ENCODE results near the gene GPR82. TPM values are rescaled to one million over a fixed set of nuclear protein-coding genes. Genes with fewer than 3 reads are reported as not detected.

GPR82 gene
- total and polyA plus RNA-seq, 7 donors = under 0.01 to 2.1 (median 0.49) TPM; not detected in 1

DNA sequence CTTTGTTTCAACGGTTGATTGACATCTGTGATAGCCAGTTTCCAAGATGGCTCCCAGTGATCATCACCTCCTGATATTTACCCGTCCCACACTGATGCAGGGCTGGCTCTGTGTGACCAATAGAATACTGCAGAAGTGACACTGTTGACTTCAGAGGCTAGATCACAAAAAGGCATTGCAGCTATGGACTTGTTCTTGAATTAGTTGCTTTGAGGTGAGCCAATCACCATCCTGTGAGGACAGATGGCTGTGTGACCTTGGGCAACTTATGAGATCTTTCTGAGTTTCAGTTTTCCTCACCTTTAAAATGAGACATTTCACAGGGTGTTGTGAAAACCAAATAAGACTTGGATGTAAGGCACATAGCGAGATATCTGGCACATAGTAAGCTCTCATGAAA, 1.8 kb upstream of the GPR82 start:
- intact Hi-C loops (cut with DNase I) = no loop called here
- no peak overlapping the region for H3K27ac ChIP-seq
- no peaks in the 10 kb centered on the region for H3K9me3 ChIP-seq
- no peaks in the 10 kb centered on the region for H3K27me3 ChIP-seq
- no peak for TF ChIP-seq POLR2A (IDR thresholded peaks at IDR 0.05)
- TF ChIP-seq, protein P1, sequence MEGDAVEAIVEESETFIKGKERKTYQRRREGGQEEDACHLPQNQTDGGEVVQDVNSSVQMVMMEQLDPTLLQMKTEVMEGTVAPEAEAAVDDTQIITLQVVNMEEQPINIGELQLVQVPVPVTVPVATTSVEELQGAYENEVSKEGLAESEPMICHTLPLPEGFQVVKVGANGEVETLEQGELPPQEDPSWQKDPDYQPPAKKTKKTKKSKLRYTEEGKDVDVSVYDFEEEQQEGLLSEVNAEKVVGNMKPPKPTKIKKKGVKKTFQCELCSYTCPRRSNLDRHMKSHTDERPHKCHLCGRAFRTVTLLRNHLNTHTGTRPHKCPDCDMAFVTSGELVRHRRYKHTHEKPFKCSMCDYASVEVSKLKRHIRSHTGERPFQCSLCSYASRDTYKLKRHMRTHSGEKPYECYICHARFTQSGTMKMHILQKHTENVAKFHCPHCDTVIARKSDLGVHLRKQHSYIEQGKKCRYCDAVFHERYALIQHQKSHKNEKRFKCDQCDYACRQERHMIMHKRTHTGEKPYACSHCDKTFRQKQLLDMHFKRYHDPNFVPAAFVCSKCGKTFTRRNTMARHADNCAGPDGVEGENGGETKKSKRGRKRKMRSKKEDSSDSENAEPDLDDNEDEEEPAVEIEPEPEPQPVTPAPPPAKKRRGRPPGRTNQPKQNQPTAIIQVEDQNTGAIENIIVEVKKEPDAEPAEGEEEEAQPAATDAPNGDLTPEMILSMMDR (IDR thresholded peaks at IDR 0.05) = no peak
- no peak for TF ChIP-seq POLR2AphosphoS5 (IDR thresholded peaks at IDR 0.05)
- no peak for TF ChIP-seq EP300 (IDR thresholded peaks at IDR 0.05)
- H3K4me3 ChIP-seq = no peak overlapping the region
- 94 to 95% methylated on average over 3 of the region's 3 CpGs for WGBS, 2 donors
- H3K4me1 ChIP-seq = no peaks in the 10 kb centered on the region
- DNase-seq = no peak
- no peaks in the 10 kb centered on the region for H3K36me3 ChIP-seq

DNA sequence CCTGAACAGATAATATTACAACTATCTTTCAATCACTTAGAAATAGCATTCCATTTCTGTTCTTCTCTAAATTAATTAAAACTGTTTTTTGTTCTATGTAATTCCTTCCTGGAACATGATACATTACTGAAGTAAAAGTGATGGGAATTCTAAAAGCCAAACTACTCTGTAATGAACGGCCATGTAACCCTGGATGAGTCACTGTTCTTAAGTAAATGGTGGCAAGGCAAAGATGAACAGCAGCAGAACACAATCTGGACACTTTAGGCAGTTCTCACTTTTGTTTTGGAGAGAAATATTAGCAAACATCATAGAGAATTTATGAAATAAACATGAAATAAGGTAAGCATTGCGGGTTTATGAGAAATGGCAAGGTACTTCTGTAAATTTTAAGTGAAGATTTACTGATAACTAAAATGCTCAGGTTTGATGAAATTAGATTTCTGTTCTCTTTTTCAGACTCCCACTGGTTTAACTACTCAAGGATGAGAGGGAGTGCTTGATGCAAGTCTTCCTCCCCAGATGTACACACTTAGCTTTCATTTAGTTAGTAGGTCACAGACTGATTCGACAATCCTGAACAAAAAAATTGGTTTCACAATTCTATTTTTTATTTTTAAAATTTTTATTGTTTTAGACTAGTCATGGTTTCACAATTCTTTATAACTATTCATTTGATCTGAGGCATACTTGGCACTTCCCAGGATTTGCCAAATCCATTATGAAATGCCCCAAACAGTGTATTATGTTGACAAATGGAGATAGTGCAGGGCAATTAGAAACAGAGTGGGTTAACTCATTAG, 964 bp upstream of the GPR82 start:
- DNase-seq = no peak
- Histone ChIP-seq H3K27me3 (no peaks in the 10 kb centered on the region), H3K9me3 (no peaks in the 10 kb centered on the region), H3K36me3 (no peaks in the 10 kb centered on the region), H3K27ac (no peak overlapping the region), H3K4me3 (no peak overlapping the region), H3K4me1 (no peaks in the 10 kb centered on the region)
- TF ChIP-seq POLR2A (IDR thresholded peaks at IDR 0.05) (no peak), EP300 (IDR thresholded peaks at IDR 0.05) (no peak), POLR2AphosphoS5 (IDR thresholded peaks at IDR 0.05) (no peak)
- TF ChIP-seq, protein P1 (IDR thresholded peaks at IDR 0.05) = no peak
- WGBS, 2 donors = 59 to 62% methylated on average over 3 of the region's 3 CpGs
- intact Hi-C loops (cut with DNase I) = no loop called here

DNA sequence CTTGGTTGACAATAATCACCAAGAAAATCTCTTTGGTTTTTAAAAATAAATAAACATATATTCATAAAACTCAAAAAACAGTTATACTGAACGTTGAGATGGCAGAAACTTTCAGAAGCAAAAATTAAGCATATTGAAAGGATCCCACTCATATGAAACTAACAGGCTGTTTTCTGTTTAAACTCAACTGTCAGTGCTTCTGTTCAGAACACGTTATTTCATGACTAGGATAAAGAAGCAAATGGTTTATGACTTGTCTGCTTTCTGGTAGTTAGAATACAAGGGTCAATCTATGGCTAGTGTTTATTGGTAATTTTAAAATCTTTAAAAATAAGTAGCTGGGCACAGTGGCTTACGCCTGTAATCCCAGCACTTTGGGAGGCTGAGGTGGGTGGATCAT, 4.1 kb downstream of the GPR82 start:
- no peak for TF ChIP-seq EP300 (IDR thresholded peaks at IDR 0.05)
- no peak for TF ChIP-seq POLR2A (IDR thresholded peaks at IDR 0.05)
- TF ChIP-seq POLR2AphosphoS5 (IDR thresholded peaks at IDR 0.05) = no peak
- Histone ChIP-seq H3K4me1 (no peaks in the 10 kb centered on the region), H3K27ac (no peak overlapping the region), H3K9me3 (no peaks in the 10 kb centered on the region), H3K27me3 (no peaks in the 10 kb centered on the region), H3K4me3 (no peak overlapping the region), H3K36me3 (no peaks in the 10 kb centered on the region)
- no peak for DNase-seq
- intact Hi-C loops (cut with DNase I) = no loop called here
- 79 to 84% methylated on average over 3 of the region's 3 CpGs for WGBS, 2 donors

DNA sequence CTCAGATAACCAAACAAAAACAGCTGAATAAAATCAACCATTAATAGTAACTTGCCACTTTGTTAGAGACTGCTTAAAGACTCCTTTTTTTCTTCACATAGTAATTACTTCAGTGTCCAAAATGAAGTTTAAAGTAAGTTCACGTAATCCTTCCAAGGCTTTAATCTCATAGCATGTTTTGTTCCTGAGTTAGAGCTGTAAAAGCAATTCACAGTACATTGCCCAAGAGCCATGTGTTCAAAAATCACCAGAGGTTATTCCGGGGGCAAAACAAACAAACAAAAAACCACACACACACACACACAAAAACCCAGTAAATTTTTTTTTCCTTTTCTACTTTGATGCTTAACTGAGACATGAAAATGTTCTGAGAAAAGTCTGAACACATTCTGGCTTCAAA, 6.1 kb downstream of the GPR82 start:
- H3K27ac ChIP-seq = no peak overlapping the region
- no peaks in the 10 kb centered on the region for H3K9me3 ChIP-seq
- no peaks in the 10 kb centered on the region for H3K27me3 ChIP-seq
- no peak for TF ChIP-seq POLR2AphosphoS5 (IDR thresholded peaks at IDR 0.05)
- TF ChIP-seq EP300 (IDR thresholded peaks at IDR 0.05) = no peak
- no peak for TF ChIP-seq POLR2A (IDR thresholded peaks at IDR 0.05)
- intact Hi-C loops (cut with DNase I) = no loop called here
- H3K4me3 ChIP-seq = no peak overlapping the region
- DNase-seq = no peak
- H3K4me1 ChIP-seq = no peaks in the 10 kb centered on the region
- 45 to 50% methylated on average over 2 of the region's 2 CpGs for WGBS, 2 donors
- no peaks in the 10 kb centered on the region for H3K36me3 ChIP-seq

DNA sequence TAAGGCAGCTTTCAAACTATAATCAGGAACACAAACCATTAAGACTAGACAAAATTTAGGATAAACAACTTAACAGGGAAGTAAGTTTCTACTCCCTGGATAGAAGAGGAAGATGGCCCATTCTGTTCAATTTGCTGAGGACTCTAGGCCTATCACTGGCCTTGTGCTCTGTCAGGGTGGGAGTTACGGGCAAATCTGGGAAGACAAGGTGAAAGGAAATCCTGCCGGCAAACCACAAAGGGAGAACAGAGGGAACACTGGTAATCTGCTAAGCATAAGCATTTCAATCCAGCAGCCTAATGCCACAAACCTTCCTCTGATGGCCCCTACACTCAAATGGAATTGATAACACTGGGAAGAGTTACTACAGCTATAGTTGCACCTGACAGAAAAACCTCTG, 8.3 kb downstream of the GPR82 start:
- no peaks in the 10 kb centered on the region for H3K9me3 ChIP-seq
- WGBS, 2 donors = 74 to 85% methylated on average over 2 of the region's 2 CpGs
- no peak for TF ChIP-seq EP300 (IDR thresholded peaks at IDR 0.05)
- TF ChIP-seq, protein P1 (IDR thresholded peaks at IDR 0.05) = no peak
- TF ChIP-seq POLR2A (IDR thresholded peaks at IDR 0.05) = no peak
- no peak for TF ChIP-seq POLR2AphosphoS5 (IDR thresholded peaks at IDR 0.05)

More for the DNA sequence above, 8.3 kb downstream of the GPR82 start:
- no peak for DNase-seq
- no peak overlapping the region for H3K27ac ChIP-seq
- intact Hi-C loops (cut with DNase I) = no loop called here
- H3K4me1 ChIP-seq = no peaks in the 10 kb centered on the region
- H3K27me3 ChIP-seq = no peaks in the 10 kb centered on the region
- H3K36me3 ChIP-seq = no peaks in the 10 kb centered on the region
- H3K4me3 ChIP-seq = no peak overlapping the region
